Calu3 (cell line): ENCODE data around the gene SLC6A17. TPM values are rescaled to one million over a fixed set of nuclear protein-coding genes. Genes with fewer than 3 reads are reported as not detected.

ENCODE experiments used
- BruUV-seq: library from RNA; stranded (reverse); fragments of 400-500 nt; replicated peaks from 2 replicates; lab custom pipeline; 2021; lab: Mats Ljungman, UMichigan
- CTCF ChIA-PET: fragments of 300-600 bp; sonication (Branson Sonifier 250); formaldehyde crosslinking; loops from one replicate; lab custom pipeline; 2022; ENCODE audit warnings: antibody characterized with exemption; lab: Charles Lee
- DNase-seq: peaks from one replicate; pipeline ENCODE4 v3.0.0; 2022
- H3K27ac Mint-ChIP-seq: one replicate; pipeline ENCODE4 v1.8.0; 2022; ENCODE audit warnings: mixed read lengths; ENCODE audit not compliant: unreplicated experiment
- H3K27me3 Mint-ChIP-seq: one replicate; pipeline ENCODE4 v1.8.0; 2022; ENCODE audit warnings: mixed read lengths; ENCODE audit not compliant: unreplicated experiment
- H3K36me3 Mint-ChIP-seq: one replicate; pipeline ENCODE4 v1.8.0; 2022; ENCODE audit warnings: mild to moderate bottlenecking, moderate library complexity, mixed read lengths; ENCODE audit not compliant: insufficient read depth, unreplicated experiment
- H3K4me1 Mint-ChIP-seq: one replicate; pipeline ENCODE4 v1.8.0; 2022; ENCODE audit warnings: mild to moderate bottlenecking, low read depth, mixed read lengths; ENCODE audit not compliant: unreplicated experiment
- H3K4me3 Mint-ChIP-seq: one replicate; pipeline ENCODE4 v1.8.0; 2022; ENCODE audit warnings: mild to moderate bottlenecking, low read depth, moderate library complexity, mixed read lengths; ENCODE audit not compliant: unreplicated experiment
- H3K9me3 Mint-ChIP-seq: one replicate; pipeline ENCODE4 v1.8.0; 2022; ENCODE audit warnings: low read depth, mixed read lengths; ENCODE audit not compliant: unreplicated experiment
- CTCF ChIP-seq: fragments of 200-600 bp; IDR thresholded peaks from one replicate; pipeline ENCODE4 v1.8.0; 2022; ENCODE audit warnings: antibody characterized with exemption; ENCODE audit not compliant: unreplicated experiment
- intact Hi-C: fragments of 100-400 bp; cut with micrococcal nuclease; formaldehyde crosslinking; loops from one replicate; pipeline ENCODE4 v1.10.0; 2022; ENCODE audit not compliant: unreplicated experiment
- total RNA-seq: library from RNA; stranded (reverse); gene quantifications from 2 replicates; pipeline ENCODE4 v1.2.3, GENCODE V29; 2022

Gene SLC6A17
- total RNA-seq, 1 experiment from 2014 or later = 0.24 TPM

GRCh38 chr1:110152133-110152785, 2.0 kb downstream of the SLC6A17 start:
- Mint-ChIP-seq H3K27ac (no peak overlapping the region), H3K4me3 (no peak overlapping the region), H3K9me3 (no peaks in the 10 kb centered on the region), H3K36me3 (no peaks in the 10 kb centered on the region), H3K27me3 (peaks cover 54% of the 10 kb centered on the region), H3K4me1 (no peaks in the 10 kb centered on the region)
- TF ChIP-seq CTCF = no peak
- no peak for DNase-seq
- intact Hi-C loops = no loop called here
- CTCF ChIA-PET = no interaction called here
- BruUV-seq = no TSS peak

GRCh38 chr1:110153407-110153950, 3.2 kb downstream of the SLC6A17 start:
- Mint-ChIP-seq H3K36me3 (no peaks in the 10 kb centered on the region), H3K9me3 (no peaks in the 10 kb centered on the region), H3K4me1 (no peaks in the 10 kb centered on the region), H3K27me3 (peaks cover 66% of the 10 kb centered on the region), H3K27ac (no peak overlapping the region), H3K4me3 (no peak overlapping the region)
- CTCF ChIA-PET = no interaction called here
- intact Hi-C loops = no loop called here
- no TSS peak for BruUV-seq
- no peak for TF ChIP-seq CTCF
- DNase-seq = no peak

GRCh38 chr1:110155878-110156522, 5.7 kb downstream of the SLC6A17 start:
- CTCF ChIA-PET = no interaction called here

GRCh38 chr1:110158261-110158660, 8.0 kb downstream of the SLC6A17 start:
- no peaks in the 10 kb centered on the region for H3K9me3 Mint-ChIP-seq
- no peaks in the 10 kb centered on the region for H3K36me3 Mint-ChIP-seq
- peaks cover 90% of the 10 kb centered on the region for H3K27me3 Mint-ChIP-seq
- DNase-seq = no peak
- no peak overlapping the region for H3K4me3 Mint-ChIP-seq
- TF ChIP-seq CTCF = no peak
- H3K4me1 Mint-ChIP-seq = no peaks in the 10 kb centered on the region
- H3K27ac Mint-ChIP-seq = no peak overlapping the region
- CTCF ChIA-PET = interaction anchor here (0.6 kb wide), 1 partner anchor 121 kb away, joined by 3 read pairs; no protein-coding TSS in a partner anchor
- intact Hi-C loops = no loop called here
- BruUV-seq = no TSS peak

More at GRCh38 chr1:110155878-110156522, 5.7 kb downstream of the SLC6A17 start:
- peak; percentile 16 for DNase-seq
- Mint-ChIP-seq H3K27me3 (peaks cover 91% of the 10 kb centered on the region), H3K4me1 (no peaks in the 10 kb centered on the region), H3K36me3 (no peaks in the 10 kb centered on the region), H3K27ac (no peak overlapping the region), H3K4me3 (no peak overlapping the region), H3K9me3 (no peaks in the 10 kb centered on the region)
- TF ChIP-seq CTCF = no peak
- intact Hi-C loops = no loop called here
- no TSS peak for BruUV-seq
